Measurements from ENCODE around the gene ACE. TPM values are rescaled to one million over a fixed set of nuclear protein-coding genes. Genes with fewer than 3 reads are reported as not detected.

The ACE gene
- polyA plus RNA-seq, 1 donor (not counting 4 experiments of a cell fraction or from before 2014, with no cell fraction given): 0.07 TPM

DNA sequence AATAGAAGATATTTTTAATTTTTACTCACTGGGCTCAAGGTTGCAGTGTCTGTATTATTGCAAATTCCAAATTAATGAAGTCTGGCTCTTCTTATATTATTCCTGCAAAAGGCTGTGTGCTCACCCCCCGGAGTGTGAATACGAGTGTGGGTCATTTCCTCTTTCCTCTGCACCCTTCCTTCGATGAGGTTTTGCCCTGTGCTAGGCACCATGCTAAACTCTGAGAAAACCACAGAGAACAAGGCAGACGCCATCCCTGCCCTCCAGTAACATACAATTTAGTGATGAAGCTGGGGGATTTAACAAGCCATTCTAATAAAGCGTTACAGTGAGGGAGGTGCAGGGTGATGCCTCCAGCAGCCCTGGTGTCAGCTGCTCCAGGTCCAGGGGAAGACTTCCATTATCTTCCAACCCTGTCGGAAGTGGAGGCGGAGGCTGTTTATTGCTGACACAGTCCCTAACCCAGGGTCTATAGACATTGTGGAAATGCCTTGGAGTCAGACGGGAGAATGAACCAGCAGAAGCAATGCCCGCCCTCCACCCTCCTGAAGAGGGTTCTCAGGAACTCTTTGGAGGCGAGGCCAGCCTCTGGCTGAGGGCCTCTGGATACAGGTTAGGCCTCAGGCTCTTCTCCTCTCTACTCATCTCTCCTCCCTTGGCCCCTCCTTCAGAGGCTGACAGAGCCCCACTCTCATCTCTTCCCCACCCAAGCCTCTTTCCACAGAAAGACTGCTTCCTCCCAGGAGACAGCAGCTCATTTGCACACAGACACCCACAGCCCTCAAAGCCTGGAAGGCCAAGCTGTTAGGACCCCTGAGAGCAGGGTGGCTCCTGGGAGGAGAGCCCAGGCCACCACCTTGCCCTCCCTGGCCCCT lies 2.0 kb upstream of the ACE start:
- Histone ChIP-seq H4K20me1 (ENCODE audit: control insufficient read depth, extremely low read depth, insufficient read depth, low read length) (no peaks in the 10 kb centered on the region), H3K4me2 (ENCODE audit: control insufficient read depth, extremely low read depth, insufficient read depth, low read depth, low read length) (no peak overlapping the region), H3K4me3 (ENCODE audit: control insufficient read depth in 2 of 3, extremely low read depth in 1 of 3, insufficient read depth in 2 of 3, low read depth in 1 of 3, low read length in 3 of 3) (no peak overlapping the region), H3K9me3 (ENCODE audit: control insufficient read depth, low read depth, low read length) (no peaks in the 10 kb centered on the region), H3K36me3 (ENCODE audit: control insufficient read depth in 2 of 2, extremely low read depth in 1 of 2, insufficient read depth in 2 of 2, low read length in 2 of 2) (no peaks in the 10 kb centered on the region), H2AFZ (ENCODE audit: control insufficient read depth, low read length) (no peak overlapping the region), H3K27me3 (ENCODE audit: control insufficient read depth, extremely low read depth, insufficient read depth, low read length) (peaks cover 33% of the 10 kb centered on the region), H3K79me2 (ENCODE audit: control insufficient read depth, insufficient read depth, low read length) (no peaks in the 10 kb centered on the region), H3K9me1 (ENCODE audit: control insufficient read depth, extremely low read depth, insufficient read depth, low read length) (no peaks in the 10 kb centered on the region), H3K9ac (ENCODE audit: control insufficient read depth, extremely low read depth, insufficient read depth, low read length) (no peak overlapping the region), H3K27ac (ENCODE audit: control insufficient read depth, insufficient read depth, low read length) (no peak overlapping the region), H3K4me1 (ENCODE audit: control insufficient read depth, extremely low read depth, insufficient read depth, low read length) (peaks cover 14% of the 10 kb centered on the region)
- dilution Hi-C loops (cut with MboI; ENCODE audit: extremely low pct_ligation_motif_present, low sequenced_read_pairs): no loop called here
- DNase-seq (ENCODE audit: low read depth, low spot score) (no peak), FAIRE-seq (no peak)
- TF ChIP-seq, protein P1, sequence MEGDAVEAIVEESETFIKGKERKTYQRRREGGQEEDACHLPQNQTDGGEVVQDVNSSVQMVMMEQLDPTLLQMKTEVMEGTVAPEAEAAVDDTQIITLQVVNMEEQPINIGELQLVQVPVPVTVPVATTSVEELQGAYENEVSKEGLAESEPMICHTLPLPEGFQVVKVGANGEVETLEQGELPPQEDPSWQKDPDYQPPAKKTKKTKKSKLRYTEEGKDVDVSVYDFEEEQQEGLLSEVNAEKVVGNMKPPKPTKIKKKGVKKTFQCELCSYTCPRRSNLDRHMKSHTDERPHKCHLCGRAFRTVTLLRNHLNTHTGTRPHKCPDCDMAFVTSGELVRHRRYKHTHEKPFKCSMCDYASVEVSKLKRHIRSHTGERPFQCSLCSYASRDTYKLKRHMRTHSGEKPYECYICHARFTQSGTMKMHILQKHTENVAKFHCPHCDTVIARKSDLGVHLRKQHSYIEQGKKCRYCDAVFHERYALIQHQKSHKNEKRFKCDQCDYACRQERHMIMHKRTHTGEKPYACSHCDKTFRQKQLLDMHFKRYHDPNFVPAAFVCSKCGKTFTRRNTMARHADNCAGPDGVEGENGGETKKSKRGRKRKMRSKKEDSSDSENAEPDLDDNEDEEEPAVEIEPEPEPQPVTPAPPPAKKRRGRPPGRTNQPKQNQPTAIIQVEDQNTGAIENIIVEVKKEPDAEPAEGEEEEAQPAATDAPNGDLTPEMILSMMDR (optimal IDR thresholded peaks at IDR 0.05 in 1 of 3, IDR thresholded peaks at IDR 0.05 in 1 of 3, conservative IDR thresholded peaks at IDR 0.05 in 1 of 3; ENCODE audit: extremely low read depth in 1 of 3, insufficient read depth in 2 of 3, low read length in 3 of 3): no peak
- no peak for TF ChIP-seq EZH2 (IDR thresholded peaks at IDR 0.05; ENCODE audit: low read length)

DNA sequence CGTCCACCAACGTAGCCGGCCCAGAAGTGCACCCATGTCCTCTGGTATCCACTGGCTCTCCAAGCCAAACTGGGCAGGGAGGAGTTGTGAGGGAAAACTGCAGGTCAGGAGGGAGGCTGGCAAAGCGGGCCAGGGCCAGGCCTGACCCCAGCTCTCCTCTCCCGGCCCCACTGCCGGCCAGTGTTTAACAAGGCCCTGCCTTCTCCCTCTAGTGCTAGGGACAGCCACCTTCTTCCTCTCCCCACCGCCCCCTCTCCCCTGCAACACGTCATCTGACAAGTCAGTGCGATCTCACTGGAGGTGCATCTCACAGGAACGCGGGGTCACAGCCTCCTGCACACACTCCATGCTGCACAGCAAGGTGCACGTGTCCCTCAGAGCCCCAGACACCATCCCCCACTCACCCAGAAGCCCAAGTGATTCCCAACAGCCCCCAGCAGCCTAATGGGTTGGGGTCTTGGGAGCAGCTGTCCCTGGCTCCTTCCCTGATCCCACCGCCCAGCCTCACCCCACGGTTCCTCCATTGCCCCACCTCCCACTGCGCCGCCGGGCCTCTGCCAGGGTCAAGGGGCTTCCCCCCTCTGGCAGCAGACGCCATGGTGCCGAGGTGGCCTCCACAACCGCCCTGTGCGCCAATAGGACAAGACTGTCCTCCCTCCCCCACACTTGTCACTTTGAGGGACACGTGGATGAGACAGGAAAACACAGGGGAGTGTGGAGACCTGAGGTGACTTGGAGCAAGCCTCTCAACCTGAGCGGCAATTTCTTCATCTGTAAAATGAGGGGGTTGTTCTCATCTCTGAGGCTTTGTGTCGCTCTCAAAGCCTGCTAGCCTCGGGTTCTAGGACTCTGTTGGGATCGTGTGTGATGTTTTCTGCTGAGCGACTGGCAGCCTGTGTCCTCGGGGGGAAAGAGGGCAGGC lies 1.1 kb upstream of the ACE start:
- H3K4me2 ChIP-seq (ENCODE audit: control insufficient read depth, extremely low read depth, insufficient read depth, low read depth, low read length): no peak overlapping the region
- no peak overlapping the region for H3K27ac ChIP-seq (ENCODE audit: control insufficient read depth, insufficient read depth, low read length)
- H3K9me3 ChIP-seq (ENCODE audit: control insufficient read depth, low read depth, low read length): no peaks in the 10 kb centered on the region
- H3K27me3 ChIP-seq (ENCODE audit: control insufficient read depth, extremely low read depth, insufficient read depth, low read length): peaks cover 33% of the 10 kb centered on the region
- FAIRE-seq (no peak), DNase-seq (ENCODE audit: low read depth, low spot score) (no peak)
- H4K20me1 ChIP-seq (ENCODE audit: control insufficient read depth, extremely low read depth, insufficient read depth, low read length): no peaks in the 10 kb centered on the region
- H3K36me3 ChIP-seq (ENCODE audit: control insufficient read depth in 2 of 2, extremely low read depth in 1 of 2, insufficient read depth in 2 of 2, low read length in 2 of 2): no peaks in the 10 kb centered on the region
- H3K79me2 ChIP-seq (ENCODE audit: control insufficient read depth, insufficient read depth, low read length): no peaks in the 10 kb centered on the region
- peaks cover 14% of the 10 kb centered on the region for H3K4me1 ChIP-seq (ENCODE audit: control insufficient read depth, extremely low read depth, insufficient read depth, low read length)
- H2AFZ ChIP-seq (ENCODE audit: control insufficient read depth, low read length): no peak overlapping the region
- TF ChIP-seq, protein P1 (optimal IDR thresholded peaks at IDR 0.05 in 1 of 3, IDR thresholded peaks at IDR 0.05 in 1 of 3, conservative IDR thresholded peaks at IDR 0.05 in 1 of 3; ENCODE audit: extremely low read depth in 1 of 3, insufficient read depth in 2 of 3, low read length in 3 of 3): no peak
- TF ChIP-seq EZH2 (IDR thresholded peaks at IDR 0.05; ENCODE audit: low read length): peak; percentile 51
- H3K9me1 ChIP-seq (ENCODE audit: control insufficient read depth, extremely low read depth, insufficient read depth, low read length): no peaks in the 10 kb centered on the region
- H3K4me3 ChIP-seq (ENCODE audit: control insufficient read depth in 2 of 3, extremely low read depth in 1 of 3, insufficient read depth in 2 of 3, low read depth in 1 of 3, low read length in 3 of 3): no peak overlapping the region
- dilution Hi-C loops (cut with MboI; ENCODE audit: extremely low pct_ligation_motif_present, low sequenced_read_pairs): no loop called here
- no peak overlapping the region for H3K9ac ChIP-seq (ENCODE audit: control insufficient read depth, extremely low read depth, insufficient read depth, low read length)
